Right cardiac atrium (tissue), 5 donors: ENCODE measurements around the gene TRPV5. TPM values are rescaled to one million over a fixed set of nuclear protein-coding genes. Genes with fewer than 3 reads are reported as not detected.
"Not testable (repeated sequence)": the region's sequence is repeated elsewhere in the genome, so short reads cannot be mapped to it uniquely, and the experiment has no call there.

Experiments
- ATAC-seq, 2 donors: fragments of 200-7000 bp; cut with Tn5 transposase; one replicate each; pipeline versions ENCODE4 v1.8.0 to v1.9.1; 2020; ENCODE audit warnings: moderate library complexity in 2 of 2, mild to moderate bottlenecking in 1 of 2
- DNase-seq, 3 donors: peaks; one replicate each; pipeline ENCODE4 v3.0.0-alpha.2; 2020
- H3K27ac ChIP-seq: one replicate; pipeline ENCODE4 v1.5.1; 2013; ENCODE audit warnings: mild to moderate bottlenecking, low read length, control low read depth, moderate library complexity
- H3K27me3 ChIP-seq: one replicate; pipeline ENCODE4 v1.6.1; 2013; ENCODE audit not compliant: control insufficient read depth, insufficient read depth
- H3K4me1 ChIP-seq: one replicate; pipeline ENCODE4 v1.6.1; 2013; ENCODE audit warnings: low read length; ENCODE audit not compliant: control insufficient read depth, insufficient read depth
- H3K4me3 ChIP-seq: one replicate; pipeline ENCODE4 v1.5.1; 2013; ENCODE audit warnings: low read length, control low read depth
- H3K9me3 ChIP-seq: one replicate; pipeline ENCODE4 v1.6.1; 2013; ENCODE audit warnings: low read length; ENCODE audit not compliant: control insufficient read depth
- WGBS: extraction: QIAGEN DNeasy Blood & Tissue Kit; methylation state at CpG from one replicate; pipeline ENCODE4 v1.1.7; 2013; 5-methylcytosine and 5-hydroxymethylcytosine counted together
- intact Hi-C, 4 donors: fragments of 100-400 bp; cut with DNase I; formaldehyde crosslinking; loops; one replicate each; pipeline versions ENCODE4 v1.11.0 to v1.14.0; 2022 to 2023
- long read RNA-seq, 4 donors: library from polyadenylated mRNA; unstranded; transcript quantifications; one replicate each; pipeline ENCODE4 v2.0.0, GENCODE V29; 2020 to 2021
- polyA plus RNA-seq: library from polyadenylated mRNA; stranded (reverse); fragments of 200-250 nt; gene quantifications from one replicate; pipeline ENCODE4 v1.2.3, GENCODE V29; 2013
- total RNA-seq, 4 donors: library from RNA; stranded (reverse); fragmentation: NEBNext Ultra II Directional; extraction: Animal tissue kit (Norgen Biotek cat#: 25700); gene quantifications; one replicate each; pipeline ENCODE4 v1.2.1, GENCODE V29; 2021
- donor health status: healthy with polysubstance abuse.
- donor health status: DM: no; HTN: yes; CAD: no.
- donor health status: DM: no; HTN: no; CAD: no.
- donor health status: DM: no; HTN: yes; CAD: no; lungs with severe emphysema.
- donor health status: DM: yes; HTN: yes; CAD: no.

TRPV5 gene
- total RNA-seq (not detected), polyA plus RNA-seq (not detected)
- long read RNA-seq, donor 1, result 0 reads
- long read RNA-seq, donor 2, result 0 reads
- long read RNA-seq, donor 3, result 0 reads
- long read RNA-seq, donor 4, result 0 reads

GRCh38 chr7:142933624-142934023 is at the start of gene TRPV5:
TSS of gene TRPV5 (minus strand) at chr7:142933746. CDS start at chr7:142933459, 287 bp downstream.
- Histone ChIP-seq H3K27me3 (no peaks in the 10 kb centered on the region), H3K4me3 (no peak within 1 kb of the TSS), H3K4me1 (no peaks in the 10 kb centered on the region), H3K9me3 (no peaks in the 10 kb centered on the region), H3K27ac (no peak within 1 kb of the TSS)
- intact Hi-C loops, result no loop called here
- WGBS, result 78% methylated on average over 4 of the region's 4 CpGs
- ATAC-seq (no peak), DNase-seq (no peak)

- H3K27ac ChIP-seq, ATAC-seq, H3K4me1 ChIP-seq, H3K9me3 ChIP-seq, H3K27me3 ChIP-seq, H3K4me3 ChIP-seq, DNase-seq, intact Hi-C loops: not testable (repeated sequence)
- WGBS, result 78% methylated on average over 4 of the region's 4 CpGs
Measured at GRCh38 chr7:142978402-142978801, 44.9 kb upstream of the TRPV5 start.

GRCh38 chr7:142974626-142975025 is 41.1 kb upstream of the TRPV5 start:
- intact Hi-C loops, result no loop called here
- no peaks in the 10 kb centered on the region for H3K9me3 ChIP-seq
- ATAC-seq (no peak), DNase-seq (no peak)
- no peaks in the 10 kb centered on the region for H3K27me3 ChIP-seq
- H3K4me1 ChIP-seq, result no peaks in the 10 kb centered on the region
- no peak overlapping the region for H3K27ac ChIP-seq
- no peak overlapping the region for H3K4me3 ChIP-seq
- 80% methylated on average over 3 of the region's 3 CpGs for WGBS

- DNase-seq (no peak), ATAC-seq (no peak)
- Histone ChIP-seq H3K9me3 (no peaks in the 10 kb centered on the region), H3K27ac (no peak overlapping the region), H3K4me1 (no peaks in the 10 kb centered on the region), H3K4me3 (no peak overlapping the region), H3K27me3 (no peaks in the 10 kb centered on the region)
- intact Hi-C loops, result no loop called here
- WGBS, result 53% methylated on average over 4 of the region's 4 CpGs
Measured at GRCh38 chr7:142969183-142969582, 35.6 kb upstream of the TRPV5 start.

GRCh38 chr7:142968229-142968628 is 34.7 kb upstream of the TRPV5 start:
- 78% methylated on average over 4 of the region's 4 CpGs for WGBS
- H3K4me1 ChIP-seq, result no peaks in the 10 kb centered on the region
- H3K27me3 ChIP-seq, result no peaks in the 10 kb centered on the region
- no peak for ATAC-seq
- no peaks in the 10 kb centered on the region for H3K9me3 ChIP-seq
- no peak overlapping the region for H3K4me3 ChIP-seq
- intact Hi-C loops, result no loop called here
- DNase-seq, result no peak
- H3K27ac ChIP-seq, result no peak overlapping the region

GRCh38 chr7:142964502-142965246 is 31.1 kb upstream of the TRPV5 start:
- Histone ChIP-seq H3K4me3 (no peak overlapping the region), H3K27me3 (no peaks in the 10 kb centered on the region), H3K9me3 (no peaks in the 10 kb centered on the region), H3K4me1 (no peaks in the 10 kb centered on the region), H3K27ac (no peak overlapping the region)
- WGBS, result 74% methylated on average over 6 of the region's 6 CpGs
- intact Hi-C loops, result no loop called here
- ATAC-seq, result no peak
- no peak for DNase-seq

GRCh38 chr7:142963993-142964392 is 30.4 kb upstream of the TRPV5 start:
- no peaks in the 10 kb centered on the region for H3K27me3 ChIP-seq
- H3K4me1 ChIP-seq, result no peaks in the 10 kb centered on the region
- no peak overlapping the region for H3K4me3 ChIP-seq
- intact Hi-C loops, result no loop called here
- DNase-seq (no peak), ATAC-seq (no peak)
- 84% methylated on average over 2 of the region's 2 CpGs for WGBS
- H3K27ac ChIP-seq, result no peak overlapping the region
- H3K9me3 ChIP-seq, result no peaks in the 10 kb centered on the region

- intact Hi-C loops, result no loop called here
- ATAC-seq (no peak), DNase-seq (no peak)
- H3K4me3 ChIP-seq, result no peak overlapping the region
- no peaks in the 10 kb centered on the region for H3K9me3 ChIP-seq
- WGBS, result 41% methylated on average over 1 of the region's 1 CpG
- no peaks in the 10 kb centered on the region for H3K27me3 ChIP-seq
- no peak overlapping the region for H3K27ac ChIP-seq
- no peaks in the 10 kb centered on the region for H3K4me1 ChIP-seq
Measured at GRCh38 chr7:142962991-142963390, 29.4 kb upstream of the TRPV5 start.

- 50% methylated on average over 9 of the region's 9 CpGs for WGBS
- Histone ChIP-seq H3K9me3 (no peaks in the 10 kb centered on the region), H3K27ac (no peak within 1 kb of the TSS), H3K27me3 (no peaks in the 10 kb centered on the region), H3K4me3 (no peak within 1 kb of the TSS), H3K4me1 (no peaks in the 10 kb centered on the region)
- intact Hi-C loops, result no loop called here
- DNase-seq (no peak), ATAC-seq (no peak)
Measured at GRCh38 chr7:142961973-142962926, 28.7 kb upstream of the TRPV5 start, which contains the start of gene KEL. TSS of gene KEL (minus strand) at chr7:142962363. CDS start at chr7:142962206, 157 bp downstream.

- Histone ChIP-seq H3K4me1 (no peaks in the 10 kb centered on the region), H3K27me3 (no peaks in the 10 kb centered on the region), H3K9me3 (no peaks in the 10 kb centered on the region), H3K27ac (no peak overlapping the region), H3K4me3 (no peak overlapping the region)
- 64% methylated on average over 4 of the region's 4 CpGs for WGBS
- ATAC-seq (no peak), DNase-seq (no peak)
- intact Hi-C loops, result no loop called here
Measured at GRCh38 chr7:142961595-142961972, 28.0 kb upstream of the TRPV5 start.

- Histone ChIP-seq H3K4me1 (no peaks in the 10 kb centered on the region), H3K27me3 (no peaks in the 10 kb centered on the region), H3K4me3 (no peak overlapping the region), H3K9me3 (no peaks in the 10 kb centered on the region), H3K27ac (no peak overlapping the region)
- 82% methylated on average over 5 of the region's 5 CpGs for WGBS
- ATAC-seq (no peak), DNase-seq (no peak)
- intact Hi-C loops, result no loop called here
Measured at GRCh38 chr7:142960955-142961512, 27.5 kb upstream of the TRPV5 start.
